Heart right ventricle (tissue), 16 donors: ENCODE measurements around the gene DHRSX. TPM values are rescaled to one million over a fixed set of nuclear protein-coding genes. Genes with fewer than 3 reads are reported as not detected.
"Not testable (repeated sequence)": the region's sequence is repeated elsewhere in the genome, so short reads cannot be mapped to it uniquely, and the experiment has no call there.

Experiments
- ATAC-seq, 8 donors: fragments of 200-7000 bp; cut with Tn5 transposase; one replicate each; pipeline ENCODE4 v1.9.1; 2020; ENCODE audit warnings: mild to moderate bottlenecking in 8 of 8, moderate library complexity in 8 of 8, moderate number of reproducible peaks in 1 of 8
- DNase-seq, 2 donors: peaks; one replicate each; pipeline ENCODE4 v3.0.0-alpha.2; 2020
- H3K27ac ChIP-seq, 10 donors: fragments of 200-600 bp; sonication (generic) in 2 of 10; one replicate each; pipeline versions ENCODE4 v1.5.0 to v1.8.0; 2020 to 2022; ENCODE audit warnings: mild to moderate bottlenecking in 3 of 10
- H3K27me3 ChIP-seq, 7 donors: fragments of 200-600 bp; one replicate each; pipeline ENCODE4 v1.8.0; 2021 to 2022; ENCODE audit warnings: mild to moderate bottlenecking in 2 of 7
- H3K36me3 ChIP-seq, 9 donors: fragments of 200-600 bp; sonication (generic) in 1 of 9; one replicate each; pipeline versions ENCODE4 v1.5.0 to v1.8.0; 2020 to 2022; ENCODE audit warnings: mild to moderate bottlenecking in 2 of 9
- H3K4me1 ChIP-seq, 9 donors: fragments of 200-600 bp; sonication (generic) in 1 of 9; one replicate each; pipeline versions ENCODE4 v1.5.0 to v1.8.0; 2020 to 2022; ENCODE audit warnings: mild to moderate bottlenecking in 4 of 9
- H3K4me3 ChIP-seq, 10 donors: fragments of 200-600 bp; sonication (generic) in 2 of 10; one replicate each; pipeline versions ENCODE4 v1.5.0 to v1.8.0; 2020 to 2022; ENCODE audit warnings: mild to moderate bottlenecking in 7 of 10, moderate library complexity in 2 of 10
- H3K9me3 ChIP-seq, 11 donors: fragments of 200-600 bp in 10 of 11; sonication (generic) in 2 of 11; one replicate each; pipeline versions ENCODE4 v1.5.0 to v1.8.0; 2013 to 2022; ENCODE audit warnings: mild to moderate bottlenecking in 2 of 11, control low read depth in 1 of 11, moderate library complexity in 1 of 11
- WGBS, 2 donors: extraction: QIAGEN DNeasy Blood & Tissue Kit; methylation state at CpG; one replicate each; pipeline ENCODE4 v1.1.7; 2013; ENCODE audit warnings: inconsistent platforms in 1 of 2; 5-methylcytosine and 5-hydroxymethylcytosine counted together
- intact Hi-C, 10 donors: fragments of 100-400 bp; cut with DNase I; formaldehyde crosslinking; loops; one replicate each; pipeline versions ENCODE4 v1.11.1 to v1.14.2; 2022
- polyA plus RNA-seq, 2 donors: library from polyadenylated mRNA; stranded (reverse); fragments of 200-250 nt; gene quantifications; one replicate each; pipeline ENCODE4 v1.2.3, GENCODE V29; 2013
- total RNA-seq, 10 donors: library from RNA; stranded (reverse); fragmentation: NEBNext Ultra II Directional in 3 of 10; extraction: Animal tissue kit (Norgen Biotek cat#: 25700) in 3 of 10; gene quantifications; one replicate each; pipeline versions ENCODE4 v1.2.1 to v1.2.4, GENCODE V29; 2021 to 2023
- TF ChIP-seq, protein P1 (sequence below), 9 donors: fragments of 200-600 bp; sonication (generic) in 2 of 9; IDR thresholded peaks; one replicate each; pipeline versions ENCODE4 v1.5.0 to v1.8.0; 2021 to 2022; ENCODE audit warnings: antibody characterized with exemption in 9 of 9, mild to moderate bottlenecking in 5 of 9, moderate library complexity in 1 of 9
- donor health status: Arrhythmogenic right ventricular cardiomyopathy.
- donor health status: ischemic (EF 13 %, LVEDD 7.1; RV severe dilation, severe dysfunction).
- donor health status: healthy with polysubstance abuse.
- donor health status: DM: no; HTN: yes; CAD: no.
- donor health status: DM: no; HTN: no; CAD: no.
- donor health status: ischemic (EF 25% LVEDD 6.9; RV normal size, moderate dysfunction).
- donor health status: ischemic (EF 25% LVEDD 5.7; RV mildly dilated, moderate dysfunction).
- donor health status: healthy.
- donor health status: DM: yes; HTN: yes; CAD: no.
- donor health status: Ischemic cardiomyopathy.
- donor health status: ischemic (EF 35%, LVEDD 5.7; RV mildly dilated, moderate dysfunction).
- donor health status: nonischemic (EF 11% LVEDD 7.7; RV severe dilation, severe dysfunction).
- donor health status: DM: yes; HTN: yes; CAD: no.
- donor health status: PGD.
- donor health status: ischemic (EF 29% LVEDD 5.4; RV normal size, mild dysfunction).
- donor health status: nonischemic (EF 23%, LVEDD 6.1; RV moderate dilation, normal function).

Gene DHRSX
- total and polyA plus RNA-seq, 12 donors: 13.8 to 35.9 (median 26.2) TPM

GRCh38 chrX:2284133-2284532 is 216.6 kb downstream of the DHRSX start:
- 91 to 97% methylated on average over 3 of the region's 3 CpGs for WGBS, 2 donors
- Histone ChIP-seq H3K4me3 (no peak overlapping the region), H3K9me3 (no peaks in the 10 kb centered on the region), H3K27ac (no peak overlapping the region), H3K36me3 (peaks cover 0 to 10% (median 0%) of the 10 kb centered on the region in 9 donors), H3K4me1 (no peaks in the 10 kb centered on the region), H3K27me3 (no peaks in the 10 kb centered on the region)
- intact Hi-C loops: loop anchor here in 3 of 10 donors (5.0 to 10.0 kb wide), 3 partner anchors 221 to 308 kb away; partner anchors contain the start of genes DHRSX (in 1 of the 3) and ZBED1 (in 1 of the 3)
- TF ChIP-seq, protein P1, sequence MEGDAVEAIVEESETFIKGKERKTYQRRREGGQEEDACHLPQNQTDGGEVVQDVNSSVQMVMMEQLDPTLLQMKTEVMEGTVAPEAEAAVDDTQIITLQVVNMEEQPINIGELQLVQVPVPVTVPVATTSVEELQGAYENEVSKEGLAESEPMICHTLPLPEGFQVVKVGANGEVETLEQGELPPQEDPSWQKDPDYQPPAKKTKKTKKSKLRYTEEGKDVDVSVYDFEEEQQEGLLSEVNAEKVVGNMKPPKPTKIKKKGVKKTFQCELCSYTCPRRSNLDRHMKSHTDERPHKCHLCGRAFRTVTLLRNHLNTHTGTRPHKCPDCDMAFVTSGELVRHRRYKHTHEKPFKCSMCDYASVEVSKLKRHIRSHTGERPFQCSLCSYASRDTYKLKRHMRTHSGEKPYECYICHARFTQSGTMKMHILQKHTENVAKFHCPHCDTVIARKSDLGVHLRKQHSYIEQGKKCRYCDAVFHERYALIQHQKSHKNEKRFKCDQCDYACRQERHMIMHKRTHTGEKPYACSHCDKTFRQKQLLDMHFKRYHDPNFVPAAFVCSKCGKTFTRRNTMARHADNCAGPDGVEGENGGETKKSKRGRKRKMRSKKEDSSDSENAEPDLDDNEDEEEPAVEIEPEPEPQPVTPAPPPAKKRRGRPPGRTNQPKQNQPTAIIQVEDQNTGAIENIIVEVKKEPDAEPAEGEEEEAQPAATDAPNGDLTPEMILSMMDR (IDR thresholded peaks at IDR 0.05): no peak
- no peak for DNase-seq
- no peak for ATAC-seq

- Histone ChIP-seq H3K27me3 (no peaks in the 10 kb centered on the region), H3K4me3 (no peak overlapping the region), H3K27ac (no peak overlapping the region), H3K36me3 (peaks cover 0 to 3% (median 0%) of the 10 kb centered on the region in 9 donors), H3K9me3 (no peaks in the 10 kb centered on the region), H3K4me1 (no peaks in the 10 kb centered on the region)
- ATAC-seq (no peak), DNase-seq (no peak)
- 89% methylated on average over 21 of the region's 21 CpGs for WGBS, 2 donors
- intact Hi-C loops: loop anchor here in 3 of 10 donors (5.0 to 10.0 kb wide), 3 partner anchors 222 to 309 kb away; partner anchors contain the start of genes DHRSX (in 1 of the 3) and ZBED1 (in 1 of the 3)
- TF ChIP-seq, protein P1 (IDR thresholded peaks at IDR 0.05): no peak
These were observed 217.5 kb downstream of the DHRSX start for GRCh38 chrX:2283111-2283859.

DNA sequence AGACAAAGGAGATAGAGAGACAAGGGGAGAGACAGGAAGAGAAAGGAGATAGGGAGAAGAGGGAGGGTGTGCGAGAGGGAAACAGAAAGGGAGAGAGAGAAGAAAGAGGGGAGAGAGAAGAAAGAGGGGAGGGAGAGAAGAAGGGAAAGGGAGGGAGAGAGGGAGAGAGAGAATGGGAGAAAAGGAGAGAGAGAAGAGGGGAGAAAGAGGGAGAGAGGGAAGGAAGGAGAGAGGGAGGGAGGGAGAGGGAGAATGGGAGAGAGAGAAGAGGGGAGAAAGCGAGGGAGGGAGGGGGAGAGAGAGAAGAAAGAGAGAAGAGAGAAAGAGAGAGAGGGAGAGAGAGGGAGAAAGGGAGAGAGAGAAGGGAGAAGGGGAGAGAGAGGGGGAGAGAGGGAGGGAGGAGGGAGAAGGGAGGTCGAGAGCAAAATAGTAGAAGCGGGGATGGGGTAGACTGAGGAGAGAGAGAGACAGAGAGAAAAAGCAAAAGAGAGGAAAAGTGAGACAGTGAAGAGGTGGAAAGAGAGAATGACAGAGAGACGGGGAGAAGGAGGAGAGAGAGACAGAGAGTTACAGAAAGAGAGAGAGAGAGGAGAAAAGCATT is 218.2 kb downstream of the DHRSX start:
- intact Hi-C loops: loop anchor here in 3 of 10 donors (5.0 to 10.0 kb wide), 3 partner anchors 222 to 310 kb away; partner anchors contain the start of genes DHRSX (in 1 of the 3) and ZBED1 (in 1 of the 3)
- TF ChIP-seq, protein P1 (IDR thresholded peaks at IDR 0.05): no peak
- no peaks in the 10 kb centered on the region for H3K9me3 ChIP-seq
- H3K36me3 ChIP-seq: no peaks in the 10 kb centered on the region
- WGBS, 2 donors: 87% methylated on average over 4 of the region's 5 CpGs
- ATAC-seq (no peak), DNase-seq (no peak)
- H3K4me3 ChIP-seq: no peak overlapping the region
- no peaks in the 10 kb centered on the region for H3K27me3 ChIP-seq
- no peak overlapping the region for H3K27ac ChIP-seq
- no peaks in the 10 kb centered on the region for H3K4me1 ChIP-seq

- Histone ChIP-seq H3K36me3 (peaks cover 0 to 9% (median 0%) of the 10 kb centered on the region in 9 donors), H3K4me1 (no peaks in the 10 kb centered on the region), H3K9me3 (no peaks in the 10 kb centered on the region), H3K4me3 (no peak overlapping the region), H3K27me3 (no peaks in the 10 kb centered on the region), H3K27ac (no peak overlapping the region)
- no peak for DNase-seq
- WGBS, 2 donors: 69 to 74% methylated on average over 5 of the region's 5 CpGs
- intact Hi-C loops: no loop called here
- TF ChIP-seq, protein P1 (IDR thresholded peaks at IDR 0.05): no peak
- no peak for ATAC-seq
These were observed 228.4 kb downstream of the DHRSX start for GRCh38 chrX:2272337-2272736.

DNA sequence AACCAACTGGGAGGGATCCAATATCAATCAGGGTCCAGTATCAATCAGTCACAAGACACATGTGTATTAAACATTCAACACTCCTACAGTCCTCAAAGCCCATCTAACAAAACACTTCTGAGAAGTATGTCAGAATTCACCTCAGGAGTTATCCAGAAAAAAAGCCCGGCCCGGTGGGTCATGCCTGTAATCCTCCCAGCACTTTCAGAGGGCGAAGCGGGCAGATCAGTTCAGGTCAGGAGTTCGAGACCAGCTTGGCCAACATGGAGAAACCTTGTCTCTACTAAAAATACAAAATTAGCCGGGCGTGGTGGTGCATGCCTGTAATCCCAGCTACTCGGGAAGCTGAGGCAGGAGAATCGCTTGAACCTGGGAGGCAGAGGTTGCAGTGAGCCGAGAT is 229.2 kb downstream of the DHRSX start:
- H3K36me3 ChIP-seq: peaks cover 0 to 11% (median 1%) of the 10 kb centered on the region in 9 donors
- H3K27ac ChIP-seq, H3K4me1 ChIP-seq, intact Hi-C loops, DNase-seq, H3K9me3 ChIP-seq, H3K4me3 ChIP-seq, ATAC-seq, H3K27me3 ChIP-seq: not testable (repeated sequence)
- 94 to 97% methylated on average over 10 of the region's 10 CpGs for WGBS, 2 donors

DNA sequence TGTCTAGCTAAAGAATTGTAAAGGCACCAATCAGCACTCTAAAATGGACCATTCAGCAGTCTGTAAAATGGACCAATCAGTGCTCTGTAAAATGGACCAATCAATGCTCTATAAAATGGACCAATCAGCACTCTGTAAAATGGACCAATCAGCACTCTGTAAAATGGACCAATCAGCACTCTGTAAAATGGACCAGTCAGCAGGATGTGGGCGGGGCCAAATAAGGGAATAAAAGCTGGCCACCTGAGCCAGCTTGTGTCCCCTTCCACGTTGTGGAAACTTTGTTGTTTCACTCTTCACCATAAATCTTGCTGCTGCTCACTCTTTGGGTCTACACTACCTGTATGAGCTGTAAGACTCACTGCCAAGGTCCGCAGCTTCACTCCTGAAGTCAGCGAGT is 230.0 kb downstream of the DHRSX start:
- ATAC-seq, H3K27me3 ChIP-seq, H3K4me3 ChIP-seq, intact Hi-C loops, H3K4me1 ChIP-seq, H3K27ac ChIP-seq, DNase-seq, H3K9me3 ChIP-seq: not testable (repeated sequence)
- WGBS, 2 donors: 97 to 99% methylated on average over 4 of the region's 4 CpGs
- H3K36me3 ChIP-seq: peaks cover 0 to 16% (median 5%) of the 10 kb centered on the region in 9 donors
